Endothelial cell of umbilical vein (primary cell): Measurements from ENCODE around the gene SOCS3. TPM values are rescaled to one million over a fixed set of nuclear protein-coding genes. Genes with fewer than 3 reads are reported as not detected.

Experiments
- BruUV-seq: library from RNA; stranded (reverse); fragments of 400-500 nt; replicated peaks from 2 replicates; lab custom pipeline; 2021; lab: Mats Ljungman, UMichigan
- CTCF ChIA-PET: fragments of 300-600, 350-600 bp; sonication (Branson Sonifier 250); formaldehyde crosslinking; loops from one replicate; lab custom pipeline; 2021; ENCODE audit warnings: antibody characterized with exemption, inconsistent platforms; lab: Charles Lee
- POLR2A ChIA-PET: fragments of 300-600, 350-600 bp; sonication (Branson Sonifier 250); formaldehyde crosslinking; loops from one replicate; lab custom pipeline; 2021; ENCODE audit warnings: antibody characterized with exemption, inconsistent platforms; lab: Charles Lee
- DNase-seq: peaks from one replicate; pipeline ENCODE4 v3.0.0-alpha.2; 2011; ENCODE audit warnings: low read depth, low spot score
- FAIRE-seq: peaks from 2 replicates; lab custom pipeline; 2011; peaks lifted over from hg19 to GRCh38; lab: Jason Lieb, UNC
- H2AFZ ChIP-seq: 2 replicates; pipeline ENCODE4 v1.6.0; 2012; ENCODE audit warnings: low read depth, low read length, control low read depth, inconsistent platforms
- H3K27ac ChIP-seq: 2 replicates; pipeline ENCODE4 v1.5.1; 2011; ENCODE audit warnings: low read depth, mild to moderate bottlenecking, control low read depth, low read length, moderate library complexity; ENCODE audit not compliant: insufficient read depth
- H3K27me3 ChIP-seq, 2 experiments: 2 replicates each; pipeline versions ENCODE4 v1.6.0 to v1.6.1; 2011; ENCODE audit warnings: low read length in 2 of 2, mixed read lengths in 1 of 2; ENCODE audit not compliant: control insufficient read depth in 2 of 2, insufficient read depth in 2 of 2
- H3K36me3 ChIP-seq, 2 experiments: 2 replicates in 1 of 2; 3 replicates in 1 of 2; pipeline ENCODE4 v1.5.1; 2011; ENCODE audit warnings: low read length in 2 of 2, mild to moderate bottlenecking in 1 of 2, moderate library complexity in 1 of 2; ENCODE audit not compliant: control insufficient read depth in 2 of 2, insufficient read depth in 2 of 2; ENCODE audit errors: extremely low read depth in 1 of 2
- H3K4me1 ChIP-seq: 3 replicates; pipeline ENCODE4 v1.5.1; 2011; ENCODE audit warnings: mild to moderate bottlenecking, low read length; ENCODE audit not compliant: control insufficient read depth, insufficient read depth; ENCODE audit errors: extremely low read depth
- H3K4me2 ChIP-seq: 2 replicates; pipeline ENCODE4 v1.6.1; 2011; ENCODE audit warnings: low read length, control low read depth, mixed read lengths; ENCODE audit not compliant: insufficient read depth
- H3K4me3 ChIP-seq, 3 experiments: fragments of 200-600 bp in 1 of 3; sonication (generic), shearing (Covaris generic) in 1 of 3; replicated peaks in 1 of 3; 2 replicates each; pipeline ENCODE4 v1.5.1; 2011 to 2016; ENCODE audit warnings: control low read depth in 3 of 3, low read length in 3 of 3, mild to moderate bottlenecking in 2 of 3, inconsistent platforms in 1 of 3, low read depth in 1 of 3, moderate library complexity in 1 of 3; ENCODE audit not compliant: insufficient read depth in 1 of 3
- H3K79me2 ChIP-seq: 2 replicates; pipeline ENCODE4 v1.6.0; 2012; ENCODE audit warnings: low read length, inconsistent platforms; ENCODE audit not compliant: control insufficient read depth, insufficient read depth
- H3K9ac ChIP-seq: replicated peaks from 2 replicates; pipeline ENCODE3; 2011; ENCODE audit warnings: low read length, control low read depth; ENCODE audit not compliant: insufficient read depth; ENCODE audit errors: extremely low read depth
- H3K9me1 ChIP-seq: replicated peaks from 3 replicates; pipeline ENCODE4 v1.6.0; 2011; ENCODE audit warnings: mild to moderate bottlenecking, low read length; ENCODE audit not compliant: control insufficient read depth, insufficient read depth; ENCODE audit errors: extremely low read depth
- H3K9me3 ChIP-seq: replicated peaks from 2 replicates; pipeline ENCODE4 v1.5.1; 2012; ENCODE audit warnings: low read length, inconsistent platforms; ENCODE audit not compliant: control insufficient read depth, insufficient read depth
- H4K20me1 ChIP-seq: replicated peaks from 2 replicates; pipeline ENCODE3; 2011; ENCODE audit warnings: mild to moderate bottlenecking, low read length; ENCODE audit not compliant: control insufficient read depth, insufficient read depth; ENCODE audit errors: extremely low read depth
- CTCF ChIP-seq, 2 donors: IDR thresholded peaks; 1 replicate in 1 of 2; 2 replicates in 1 of 2; pipeline ENCODE4 v1.5.1; 2011; ENCODE audit warnings: low read length in 2 of 2, mild to moderate bottlenecking in 2 of 2, moderate library complexity in 2 of 2, control low read depth in 1 of 2, inconsistent platforms in 1 of 2, low read depth in 1 of 2; ENCODE audit not compliant: insufficient read depth in 1 of 2; ENCODE audit errors: extremely low read depth in 1 of 2
- EZH2 ChIP-seq: IDR thresholded peaks from 2 replicates; pipeline ENCODE4 v1.6.1; 2012; ENCODE audit warnings: borderline replicate concordance, low read depth, mild to moderate bottlenecking, moderate library complexity, low read length, inconsistent platforms; ENCODE audit not compliant: severe bottlenecking
- FOS ChIP-seq: IDR thresholded peaks from 2 replicates; pipeline ENCODE4 v1.6.1; 2011; ENCODE audit warnings: mild to moderate bottlenecking, low read length, moderate library complexity, borderline replicate concordance; ENCODE audit not compliant: insufficient read depth
- GATA2 ChIP-seq: IDR thresholded peaks from 2 replicates; pipeline ENCODE4 v1.7.0; 2011; ENCODE audit warnings: low read depth, mild to moderate bottlenecking, moderate library complexity, mixed read lengths, low read length; ENCODE audit not compliant: insufficient read length, insufficient read depth
- JUN ChIP-seq: IDR thresholded peaks from 2 replicates; pipeline ENCODE4 v1.6.1; 2011; ENCODE audit warnings: borderline replicate concordance, low read depth; ENCODE audit not compliant: insufficient read length, insufficient read depth
- MAX ChIP-seq: IDR thresholded peaks from 2 replicates; pipeline ENCODE4 v1.6.1; 2011; ENCODE audit not compliant: insufficient read depth, insufficient read length
- MYC ChIP-seq: IDR thresholded peaks from one replicate; pipeline ENCODE4 v1.6.1; 2011; ENCODE audit warnings: mild to moderate bottlenecking, low read depth, low read length
- POLR2A ChIP-seq: IDR thresholded peaks from 2 replicates; pipeline ENCODE4 v1.6.1; 2012; ENCODE audit warnings: low read depth, mild to moderate bottlenecking, control low read depth, low read length
- POLR2AphosphoS5 ChIP-seq: IDR thresholded peaks from 2 replicates; pipeline ENCODE4 v1.6.1; 2012; ENCODE audit warnings: low read depth, mild to moderate bottlenecking, control low read depth, low read length, moderate library complexity; ENCODE audit not compliant: insufficient read depth
- dilution Hi-C: fragments of 300-500 bp; cut with MboI; formaldehyde crosslinking; loops from one replicate; pipeline ENCODE4 v1.15.0; 2019; ENCODE audit warnings: low sequenced_read_pairs; ENCODE audit not compliant: extremely low pct_ligation_motif_present
- intact Hi-C: fragments of 100-400 bp; cut with micrococcal nuclease; formaldehyde crosslinking; loops from one replicate; pipeline ENCODE4 v1.10.0; 2022
- polyA plus RNA-seq, 4 experiments: library from polyadenylated mRNA; depleted of rRNA in 3 of 4; stranded (reverse) in 3 of 4; unstranded in 1 of 4; fragments of >200 nt; gene quantifications; 2 replicates each; pipeline versions ENCODE4 v1.2.1 to v1.2.3, GENCODE V29; 2011 to 2012; ENCODE audit warnings: missing spikeins in 1 of 4
- total RNA-seq: library from RNA; stranded (reverse); gene quantifications from 2 replicates; pipeline ENCODE4 v1.2.3, GENCODE V29; 2021

SOCS3 gene
- total and polyA plus RNA-seq, 2 donors (not counting 3 experiments of a cell fraction or from before 2014, with no cell fraction given), result 6.2 to 14.3 TPM

- FAIRE-seq, result no peak
- no peak overlapping the region for H3K4me2 ChIP-seq
- no TSS peak for BruUV-seq
Measured at GRCh38 chr17:78345791-78346494, 13.9 kb downstream of the SOCS3 start.

More at GRCh38 chr17:78345791-78346494, 13.9 kb downstream of the SOCS3 start:
- Histone ChIP-seq H3K79me2 (no peaks in the 10 kb centered on the region), H3K9ac (no peak overlapping the region), H3K4me3 (no peak overlapping the region), H3K9me1 (no peaks in the 10 kb centered on the region), H3K9me3 (no peaks in the 10 kb centered on the region), H2AFZ (no peak overlapping the region), H4K20me1 (no peaks in the 10 kb centered on the region), H3K27ac (no peak overlapping the region), H3K27me3 (no peaks in the 10 kb centered on the region), H3K36me3 (no peaks in the 10 kb centered on the region), H3K4me1 (peaks cover 36% of the 10 kb centered on the region)
- dilution Hi-C loops, result no loop called here
- DNase-seq, result no peak
- POLR2A ChIA-PET, result interaction anchor here (0.6 kb wide), 1 partner anchor 238 kb away, joined by 7 read pairs; no protein-coding TSS in a partner anchor
- TF ChIP-seq POLR2A (no peak), EZH2 (no peak), MYC (no peak), FOS (no peak), CTCF (IDR thresholded peaks at IDR 0.05; ENCODE audit: extremely low read depth in 1 of 2, insufficient read depth in 1 of 2, low read depth in 1 of 2, low read length in 2 of 2) (no peak), POLR2AphosphoS5 (no peak), GATA2 (no peak), JUN (no peak), MAX (no peak)
- CTCF ChIA-PET, result interaction anchor here (1.7 to 2.2 kb wide), 2 partner anchors 11 to 76 kb away, joined by 5 to 6 read pairs; no protein-coding TSS in a partner anchor
- intact Hi-C loops, result no loop called here
